HG02885 (cell line): ENCODE results near the gene CNN2.

Source experiments
- ATAC-seq: cut with Tn5 transposase; IDR thresholded peaks from one replicate; pipeline ENCODE4 v1.9.1; 2021; ENCODE audit warnings: mild to moderate bottlenecking; ENCODE audit not compliant: unreplicated experiment, poor library complexity

CNN2 gene

GRCh38 chr19:994516-994915, 31.9 kb upstream of the CNN2 start:
- ATAC-seq, result no peak

GRCh38 chr19:995051-995827, 31.2 kb upstream of the CNN2 start:
- no peak for ATAC-seq

GRCh38 chr19:996051-996838, 30.2 kb upstream of the CNN2 start:
- no peak for ATAC-seq

GRCh38 chr19:998064-998463, 28.3 kb upstream of the CNN2 start:
- no peak for ATAC-seq

GRCh38 chr19:999379-999719, 27.1 kb upstream of the CNN2 start:
- ATAC-seq, result no peak

GRCh38 chr19:1000095-1000494, 26.3 kb upstream of the CNN2 start, which contains the start of gene GRIN3B:
GRIN3B (plus strand) TSS chr19:1000419; CDS start chr19:1000438, 19 bp downstream.
- no peak for ATAC-seq

GRCh38 chr19:1000591-1001537, 25.5 kb upstream of the CNN2 start:
- ATAC-seq, result no peak

GRCh38 chr19:1001538-1002166, 24.8 kb upstream of the CNN2 start:
- no peak for ATAC-seq

- no peak for ATAC-seq
Measured at GRCh38 chr19:1002600-1002999, 23.8 kb upstream of the CNN2 start.

GRCh38 chr19:1003283-1003682, 23.1 kb upstream of the CNN2 start:
- no peak for ATAC-seq

GRCh38 chr19:1004204-1004802, 22.1 kb upstream of the CNN2 start:
- no peak for ATAC-seq

GRCh38 chr19:1004803-1005664, 21.4 kb upstream of the CNN2 start:
- no peak for ATAC-seq

GRCh38 chr19:1006711-1007398, 19.6 kb upstream of the CNN2 start:
- no peak for ATAC-seq

GRCh38 chr19:1007399-1008251, 18.8 kb upstream of the CNN2 start:
- no peak for ATAC-seq

GRCh38 chr19:1008268-1009040, 18.0 kb upstream of the CNN2 start:
- ATAC-seq, result no peak
